RWPE2 (cell line): ENCODE data around the gene NDFIP1.

Experiments used
- ATAC-seq: fragments of 200-7000 bp; cut with Tn5 transposase; 3 replicates; pipeline ENCODE4 v1.9.1; 2021; ENCODE audit warnings: low read depth
- DNase-seq: peaks from one replicate; pipeline ENCODE4 v3.0.0-alpha.2; 2020; ENCODE audit warnings: low spot score
- H3K27ac ChIP-seq: fragments of 450-650 bp; 2 replicates; pipeline ENCODE4 v1.5.1; 2017; ENCODE audit warnings: mild to moderate bottlenecking; ENCODE audit not compliant: poor library complexity, severe bottlenecking
- H3K27me3 ChIP-seq: fragments of 250-450 bp; sonication (Bioruptor Pico); 2 replicates; pipeline ENCODE4 v1.5.1; 2021; ENCODE audit warnings: mild to moderate bottlenecking, moderate library complexity; ENCODE audit not compliant: insufficient read depth, poor library complexity, severe bottlenecking
- H3K36me3 ChIP-seq: fragments of 250-450 bp; sonication (Bioruptor Pico); 2 replicates; pipeline ENCODE4 v1.5.1; 2020; ENCODE audit warnings: low read depth, mild to moderate bottlenecking, moderate library complexity
- H3K4me1 ChIP-seq: fragments of 250-450 bp; sonication (Bioruptor Pico); 2 replicates; pipeline ENCODE4 v1.5.1; 2021; ENCODE audit warnings: mild to moderate bottlenecking, moderate library complexity; ENCODE audit not compliant: insufficient read depth, poor library complexity, severe bottlenecking
- H3K4me3 ChIP-seq: fragments of 250-450 bp; sonication (Bioruptor Pico); 2 replicates; pipeline ENCODE4 v1.5.1; 2021; ENCODE audit warnings: mild to moderate bottlenecking, moderate library complexity; ENCODE audit not compliant: severe bottlenecking
- H3K9me3 ChIP-seq: fragments of 250-450 bp; sonication (Bioruptor Pico); 2 replicates; pipeline ENCODE4 v1.5.1; 2021; ENCODE audit warnings: mild to moderate bottlenecking, moderate library complexity; ENCODE audit not compliant: severe bottlenecking
- TF ChIP-seq, protein P1 (sequence below): fragments of 450-650 bp; IDR thresholded peaks from one replicate; pipeline ENCODE4 v1.5.1; 2017; ENCODE audit warnings: mild to moderate bottlenecking, moderate library complexity; ENCODE audit not compliant: poor library complexity, severe bottlenecking

Gene NDFIP1

DNA sequence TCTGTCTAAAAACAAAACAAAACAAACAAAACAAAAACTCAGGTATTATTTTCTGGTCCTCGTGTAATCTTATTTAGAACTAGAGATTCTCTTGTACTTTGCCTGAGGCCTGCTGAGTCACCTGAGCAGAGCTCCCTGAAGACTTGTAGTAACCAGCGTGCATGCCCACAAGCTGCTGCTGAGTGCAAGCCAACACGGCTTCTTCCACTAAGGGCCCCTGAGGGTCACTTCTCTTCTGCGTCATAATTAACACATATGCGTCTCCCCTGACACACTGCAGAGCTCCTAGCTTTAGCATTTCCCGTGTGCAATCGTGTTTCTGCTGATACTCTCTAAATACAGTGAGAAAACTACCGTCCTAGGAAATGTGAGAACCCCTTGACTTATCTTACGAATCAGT lies 10.9 kb upstream of the NDFIP1 start:
- no peaks in the 10 kb centered on the region for H3K9me3 ChIP-seq
- H3K4me1 ChIP-seq, result peaks cover 8% of the 10 kb centered on the region
- H3K36me3 ChIP-seq, result no peaks in the 10 kb centered on the region
- DNase-seq (peak; percentile 89), ATAC-seq (peak; percentile 93)
- TF ChIP-seq, protein P1, sequence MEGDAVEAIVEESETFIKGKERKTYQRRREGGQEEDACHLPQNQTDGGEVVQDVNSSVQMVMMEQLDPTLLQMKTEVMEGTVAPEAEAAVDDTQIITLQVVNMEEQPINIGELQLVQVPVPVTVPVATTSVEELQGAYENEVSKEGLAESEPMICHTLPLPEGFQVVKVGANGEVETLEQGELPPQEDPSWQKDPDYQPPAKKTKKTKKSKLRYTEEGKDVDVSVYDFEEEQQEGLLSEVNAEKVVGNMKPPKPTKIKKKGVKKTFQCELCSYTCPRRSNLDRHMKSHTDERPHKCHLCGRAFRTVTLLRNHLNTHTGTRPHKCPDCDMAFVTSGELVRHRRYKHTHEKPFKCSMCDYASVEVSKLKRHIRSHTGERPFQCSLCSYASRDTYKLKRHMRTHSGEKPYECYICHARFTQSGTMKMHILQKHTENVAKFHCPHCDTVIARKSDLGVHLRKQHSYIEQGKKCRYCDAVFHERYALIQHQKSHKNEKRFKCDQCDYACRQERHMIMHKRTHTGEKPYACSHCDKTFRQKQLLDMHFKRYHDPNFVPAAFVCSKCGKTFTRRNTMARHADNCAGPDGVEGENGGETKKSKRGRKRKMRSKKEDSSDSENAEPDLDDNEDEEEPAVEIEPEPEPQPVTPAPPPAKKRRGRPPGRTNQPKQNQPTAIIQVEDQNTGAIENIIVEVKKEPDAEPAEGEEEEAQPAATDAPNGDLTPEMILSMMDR, result no peak
- H3K27me3 ChIP-seq, result no peaks in the 10 kb centered on the region
- H3K4me3 ChIP-seq, result no peak overlapping the region
- peak overlapping the region; percentile 19 for H3K27ac ChIP-seq

DNA sequence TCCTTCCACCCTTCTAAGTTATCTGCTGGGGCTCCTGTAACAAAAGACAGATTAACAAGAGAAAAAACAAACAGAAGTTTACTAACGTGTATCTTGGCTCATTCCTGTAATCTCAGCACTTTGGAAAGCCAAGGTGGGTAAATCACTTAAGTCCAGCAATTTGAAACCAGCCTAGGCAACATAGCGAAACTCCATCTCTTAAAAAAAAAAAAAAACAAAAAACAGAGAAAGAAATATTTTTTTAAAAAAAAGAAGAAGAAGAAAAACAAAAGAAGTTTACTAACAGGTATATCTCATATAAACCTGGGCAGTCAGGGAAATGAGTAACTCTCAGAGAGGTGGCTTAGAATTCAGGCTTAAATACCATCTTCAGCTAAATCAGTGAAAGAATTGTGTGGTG lies 10.3 kb upstream of the NDFIP1 start:
- TF ChIP-seq, protein P1, result no peak
- H3K4me1 ChIP-seq, result peaks cover 8% of the 10 kb centered on the region
- H3K36me3 ChIP-seq, result no peaks in the 10 kb centered on the region
- H3K9me3 ChIP-seq, result no peaks in the 10 kb centered on the region
- ATAC-seq (no peak), DNase-seq (no peak)
- H3K27me3 ChIP-seq, result no peaks in the 10 kb centered on the region
- no peak overlapping the region for H3K4me3 ChIP-seq
- H3K27ac ChIP-seq, result peak overlapping the region; percentile 19

DNA sequence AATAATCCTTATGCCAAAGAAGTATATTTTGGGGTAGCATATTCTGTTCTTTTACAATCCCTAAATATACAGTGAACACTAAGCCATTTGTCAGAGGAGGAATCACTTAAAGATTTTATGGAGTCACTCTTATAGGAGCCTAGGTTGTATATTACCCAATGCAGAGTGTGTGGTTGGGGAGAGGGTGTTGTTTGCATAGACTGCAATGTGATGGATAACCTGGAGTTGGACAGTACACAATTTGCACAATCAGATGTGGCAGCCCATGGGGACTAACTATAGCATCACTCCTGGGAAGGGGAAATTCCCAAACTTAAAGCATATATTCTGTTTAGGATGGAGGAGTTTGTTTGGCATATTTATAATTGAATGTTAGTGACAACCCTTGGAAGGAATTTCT lies 9.6 kb upstream of the NDFIP1 start:
- TF ChIP-seq, protein P1, result no peak
- H3K4me3 ChIP-seq, result no peak overlapping the region

GRCh38 chr5:142100307-142100706 lies 8.3 kb upstream of the NDFIP1 start:
- DNase-seq, result no peak
- no peak overlapping the region for H3K27ac ChIP-seq
- H3K27me3 ChIP-seq, result no peaks in the 10 kb centered on the region
- ATAC-seq, result no peak
- no peak overlapping the region for H3K4me3 ChIP-seq
- H3K36me3 ChIP-seq, result no peaks in the 10 kb centered on the region
- no peaks in the 10 kb centered on the region for H3K9me3 ChIP-seq
- peaks cover 8% of the 10 kb centered on the region for H3K4me1 ChIP-seq
- TF ChIP-seq, protein P1, result no peak

More for the DNA sequence above, 9.6 kb upstream of the NDFIP1 start:
- H3K27me3 ChIP-seq, result no peaks in the 10 kb centered on the region
- ATAC-seq, result no peak
- H3K9me3 ChIP-seq, result no peaks in the 10 kb centered on the region
- DNase-seq, result no peak
- no peak overlapping the region for H3K27ac ChIP-seq
- H3K36me3 ChIP-seq, result no peaks in the 10 kb centered on the region
- peaks cover 8% of the 10 kb centered on the region for H3K4me1 ChIP-seq

DNA sequence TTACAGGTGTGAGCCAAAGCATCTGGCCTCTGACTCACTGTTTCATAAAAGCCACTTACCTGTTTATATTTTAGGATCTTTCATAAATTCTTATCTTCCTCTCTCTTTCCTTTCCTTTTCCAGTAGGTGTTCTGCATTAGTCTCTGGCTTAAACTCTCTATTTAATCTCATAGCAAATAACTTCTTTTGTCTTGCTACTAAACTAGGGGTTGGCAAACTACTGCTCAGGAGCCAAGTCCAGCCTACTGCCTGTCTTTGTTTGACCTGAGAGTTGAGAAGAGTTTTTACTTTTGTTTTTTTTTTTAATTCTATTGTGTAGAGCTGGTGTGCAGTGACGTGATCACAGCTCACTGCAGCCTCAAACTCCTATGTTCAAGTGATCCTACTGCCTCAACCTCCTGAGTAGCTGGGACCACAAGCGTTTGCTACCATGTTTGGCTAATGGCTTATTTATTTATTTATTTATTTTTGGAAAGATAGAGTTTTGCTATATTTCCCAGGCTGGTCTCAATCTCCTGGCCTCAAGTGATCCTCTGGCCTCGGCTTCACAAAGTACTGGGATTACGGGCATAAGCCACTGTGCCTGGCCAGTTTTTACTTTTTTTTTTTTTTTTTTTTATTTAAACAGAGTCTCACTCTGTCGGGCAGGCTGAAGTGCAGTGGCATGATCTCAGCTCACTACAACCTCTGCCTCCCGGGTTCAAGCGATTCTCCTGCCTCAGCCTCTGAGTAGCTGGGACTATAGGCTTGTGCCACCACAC lies 5.4 kb upstream of the NDFIP1 start:
- H3K36me3 ChIP-seq, result no peaks in the 10 kb centered on the region
- H3K27ac ChIP-seq, result no peak overlapping the region
- DNase-seq (no peak), ATAC-seq (no peak)
- no peaks in the 10 kb centered on the region for H3K27me3 ChIP-seq
- no peak overlapping the region for H3K4me3 ChIP-seq
- TF ChIP-seq, protein P1, result no peak
- no peaks in the 10 kb centered on the region for H3K9me3 ChIP-seq
- no peaks in the 10 kb centered on the region for H3K4me1 ChIP-seq
